Measurements from ENCODE around the gene ARHGEF17.

GRCh38 chr11:73382183-73382582 lies 74.1 kb downstream of the ARHGEF17 start:
- TF ChIP-seq CTCF (IDR thresholded peaks at IDR 0.05) (no peak), SMC3 (IDR thresholded peaks at IDR 0.05) (no peak), POLR2A (IDR thresholded peaks at IDR 0.05; ENCODE audit: low read length) (no peak)

All from A549 (cell line).